ENCODE results near the gene L3MBTL1. TPM values are rescaled to one million over a fixed set of nuclear protein-coding genes. Genes with fewer than 3 reads are reported as not detected.
A peak's percentile ranks its signal among the peaks of the same experiment; 100 is the strongest.

L3MBTL1 gene
- total RNA-seq (10 to 100 TPM; 18.3 to 22.5 TPM), polyA plus RNA-seq (1 to 10 TPM; 1.3 to 1.4 TPM)

- ChIA-PET POLR2A (ENCODE audit: partially characterized antibody) (interaction anchor here (0.9 kb wide), 1 partner anchor 10 kb away, joined by 3 read pairs; no protein-coding TSS in a partner anchor), CTCF (ENCODE audit: partially characterized antibody) (no interaction called here)
- Mint-ChIP-seq H3K27ac (peak within 1 kb of the TSS in 1 of 7 donors; percentile 15), H3K9me3 (no peaks in the 10 kb centered on the region), H3K36me3 (no peaks in the 10 kb centered on the region), H3K27me3 (peaks cover 28 to 29% of the 10 kb centered on the region in 2 donors), H3K4me3 (peak within 1 kb of the TSS; percentile 54 to 79 (median 70)), H3K4me1 (peaks cover 0 to 9% (median 2%) of the 10 kb centered on the region in 4 donors)
- Histone ChIP-seq H3K27ac (ENCODE audit: low read depth, low read length) (no peak within 1 kb of the TSS), H3K9me3 (ENCODE audit: control insufficient read depth in 1 of 2, low read length in 2 of 2) (no peaks in the 10 kb centered on the region), H3K4me1 (ENCODE audit: insufficient read depth, low read length) (peaks cover 11% of the 10 kb centered on the region), H3K36me3 (ENCODE audit: insufficient read depth, low read length) (no peaks in the 10 kb centered on the region), H3K27me3 (ENCODE audit: insufficient read depth, low read length) (peaks cover 18% of the 10 kb centered on the region), H3K4me3 (ENCODE audit: low read length in 2 of 2) (peak within 1 kb of the TSS in 1 of 2 donors; percentile 16)
- no peak for DNase-seq
- intact Hi-C loops (cut with micrococcal nuclease): no loop called here
These were observed at the start of gene L3MBTL1 for GRCh38 chr20:43507150-43508080. L3MBTL1 (plus strand) TSS chr20:43507697; CDS start chr20:43513504, 5,807 bp downstream.

- Mint-ChIP-seq H3K27me3 (peaks cover 4% of the 10 kb centered on the region in 2 donors), H3K4me1 (peaks cover 25 to 56% (median 31%) of the 10 kb centered on the region in 4 donors), H3K9me3 (no peaks in the 10 kb centered on the region), H3K4me3 (peak overlapping the region; percentile 85 to 97 (median 92)), H3K27ac (peak overlapping the region; percentile 87 to 99 (median 91)), H3K36me3 (peaks cover 36 to 51% of the 10 kb centered on the region in 2 donors)
- DNase-seq: peak in 1 of 5 donors; percentile 62
- Histone ChIP-seq H3K4me1 (ENCODE audit: insufficient read depth, low read length) (peaks cover 36% of the 10 kb centered on the region), H3K27ac (ENCODE audit: low read depth, low read length) (peak overlapping the region; percentile 100), H3K36me3 (ENCODE audit: insufficient read depth, low read length) (peaks cover 42% of the 10 kb centered on the region), H3K27me3 (ENCODE audit: insufficient read depth, low read length) (no peaks in the 10 kb centered on the region), H3K9me3 (ENCODE audit: control insufficient read depth in 1 of 2, low read length in 2 of 2) (no peaks in the 10 kb centered on the region), H3K4me3 (ENCODE audit: low read length in 2 of 2) (peak overlapping the region; percentile 52 to 74)
- POLR2A ChIA-PET (ENCODE audit: partially characterized antibody): interaction anchor here (0.8 to 3.7 kb wide), 8 partner anchors 8 to 1765 kb away, joined by 3 to 29 read pairs (median 10); partner anchors contain the start of gene IFT52
- CTCF ChIA-PET (ENCODE audit: partially characterized antibody): interaction anchor here (0.8 to 2.7 kb wide), 3 partner anchors 9 to 56 kb away, joined by 3 to 10 read pairs (median 7); no protein-coding TSS in a partner anchor
- intact Hi-C loops (cut with micrococcal nuclease): loop anchor here (5.0 kb wide), 2 partner anchors 1429 to 1841 kb away; partner anchors contain the start of genes CHD6 and YWHAB
These were observed 49.0 kb upstream of the L3MBTL1 start for GRCh38 chr20:43458422-43458924.

- POLR2A ChIA-PET (ENCODE audit: partially characterized antibody): interaction anchor here (1.2 to 2.8 kb wide), 2 partner anchors 125 to 132 kb away, joined by 3 to 29 read pairs; partner anchors contain the start of gene IFT52
- Mint-ChIP-seq H3K27me3 (peaks cover under 1 to 2% of the 10 kb centered on the region in 2 donors), H3K4me1 (peaks cover 28 to 62% (median 35%) of the 10 kb centered on the region in 4 donors), H3K4me3 (peak overlapping the region; percentile 81 to 89 (median 84)), H3K27ac (peak overlapping the region; percentile 80 to 93 (median 88)), H3K36me3 (peaks cover 44 to 59% of the 10 kb centered on the region in 2 donors), H3K9me3 (no peaks in the 10 kb centered on the region)
- CTCF ChIA-PET (ENCODE audit: partially characterized antibody): no interaction called here
- peak overlapping the region; percentile 20 to 59 for H3K4me3 ChIP-seq (ENCODE audit: low read length in 2 of 2)
- H3K4me1 ChIP-seq (ENCODE audit: insufficient read depth, low read length): peaks cover 36% of the 10 kb centered on the region
- H3K27me3 ChIP-seq (ENCODE audit: insufficient read depth, low read length): no peaks in the 10 kb centered on the region
- peaks cover 50% of the 10 kb centered on the region for H3K36me3 ChIP-seq (ENCODE audit: insufficient read depth, low read length)
- intact Hi-C loops (cut with micrococcal nuclease): loop anchor here (5.0 kb wide), 2 partner anchors 1428 to 1842 kb away; partner anchors contain the start of genes CHD6 and YWHAB
- H3K9me3 ChIP-seq (ENCODE audit: control insufficient read depth in 1 of 2, low read length in 2 of 2): no peaks in the 10 kb centered on the region
- DNase-seq: peak in 2 of 5 donors; percentile 15 to 49
- H3K27ac ChIP-seq (ENCODE audit: low read depth, low read length): peak overlapping the region; percentile 100
These were observed 48.2 kb upstream of the L3MBTL1 start for GRCh38 chr20:43459022-43459942.

GRCh38 chr20:43460172-43460829 lies 47.2 kb upstream of the L3MBTL1 start:
- POLR2A ChIA-PET (ENCODE audit: partially characterized antibody): no interaction called here
- CTCF ChIA-PET (ENCODE audit: partially characterized antibody): no interaction called here
- DNase-seq: no peak
- H3K9me3 ChIP-seq (ENCODE audit: control insufficient read depth in 1 of 2, low read length in 2 of 2): no peaks in the 10 kb centered on the region
- intact Hi-C loops (cut with micrococcal nuclease): no loop called here
- H3K27ac ChIP-seq (ENCODE audit: low read depth, low read length): no peak overlapping the region
- H3K27me3 ChIP-seq (ENCODE audit: insufficient read depth, low read length): no peaks in the 10 kb centered on the region
- peaks cover 36% of the 10 kb centered on the region for H3K4me1 ChIP-seq (ENCODE audit: insufficient read depth, low read length)
- Mint-ChIP-seq H3K27ac (peak overlapping the region in 4 of 7 donors; percentile 36 to 93 (median 82)), H3K4me1 (peaks cover 31 to 65% (median 36%) of the 10 kb centered on the region in 4 donors), H3K27me3 (peaks cover 0 to under 1% of the 10 kb centered on the region in 2 donors), H3K36me3 (peaks cover 51 to 69% of the 10 kb centered on the region in 2 donors), H3K4me3 (peak overlapping the region in 6 of 8 donors; percentile 2 to 63 (median 46)), H3K9me3 (no peaks in the 10 kb centered on the region)
- peaks cover 55% of the 10 kb centered on the region for H3K36me3 ChIP-seq (ENCODE audit: insufficient read depth, low read length)
- H3K4me3 ChIP-seq (ENCODE audit: low read length in 2 of 2): no peak overlapping the region

- POLR2A ChIA-PET (ENCODE audit: partially characterized antibody): no interaction called here
- Mint-ChIP-seq H3K27me3 (no peaks in the 10 kb centered on the region), H3K4me3 (peak overlapping the region in 5 of 8 donors; percentile 2 to 74 (median 63)), H3K9me3 (no peaks in the 10 kb centered on the region), H3K36me3 (peaks cover 55 to 74% of the 10 kb centered on the region in 2 donors), H3K4me1 (peaks cover 31 to 65% (median 36%) of the 10 kb centered on the region in 4 donors), H3K27ac (peak overlapping the region in 3 of 7 donors; percentile 0 to 93 (median 78))
- Histone ChIP-seq H3K4me3 (ENCODE audit: low read length in 2 of 2) (no peak overlapping the region), H3K4me1 (ENCODE audit: insufficient read depth, low read length) (peaks cover 36% of the 10 kb centered on the region), H3K27ac (ENCODE audit: low read depth, low read length) (no peak overlapping the region), H3K9me3 (ENCODE audit: control insufficient read depth in 1 of 2, low read length in 2 of 2) (no peaks in the 10 kb centered on the region), H3K36me3 (ENCODE audit: insufficient read depth, low read length) (peaks cover 59% of the 10 kb centered on the region), H3K27me3 (ENCODE audit: insufficient read depth, low read length) (no peaks in the 10 kb centered on the region)
- DNase-seq: no peak
- CTCF ChIA-PET (ENCODE audit: partially characterized antibody): no interaction called here
- intact Hi-C loops (cut with micrococcal nuclease): no loop called here
These were observed 46.7 kb upstream of the L3MBTL1 start for GRCh38 chr20:43460830-43461200.

- peaks cover 31% of the 10 kb centered on the region for H3K4me1 ChIP-seq (ENCODE audit: insufficient read depth, low read length)
- peaks cover 66% of the 10 kb centered on the region for H3K36me3 ChIP-seq (ENCODE audit: insufficient read depth, low read length)
- H3K27ac Mint-ChIP-seq: peak overlapping the region in 2 of 7 donors; percentile 55 to 93
- intact Hi-C loops (cut with micrococcal nuclease): no loop called here
- H3K27me3 Mint-ChIP-seq: no peaks in the 10 kb centered on the region
- no peak for DNase-seq
- no peak overlapping the region for H3K4me3 ChIP-seq (ENCODE audit: low read length in 2 of 2)
- no peaks in the 10 kb centered on the region for H3K9me3 Mint-ChIP-seq
- ChIA-PET POLR2A (ENCODE audit: partially characterized antibody) (no interaction called here), CTCF (ENCODE audit: partially characterized antibody) (no interaction called here)
- H3K4me3 Mint-ChIP-seq: peak overlapping the region in 1 of 8 donors; percentile 13
- peaks cover 33 to 59% (median 35%) of the 10 kb centered on the region in 4 donors for H3K4me1 Mint-ChIP-seq
- no peaks in the 10 kb centered on the region for H3K27me3 ChIP-seq (ENCODE audit: insufficient read depth, low read length)
- H3K9me3 ChIP-seq (ENCODE audit: control insufficient read depth in 1 of 2, low read length in 2 of 2): no peaks in the 10 kb centered on the region
- H3K36me3 Mint-ChIP-seq: peaks cover 65 to 83% of the 10 kb centered on the region in 2 donors
- no peak overlapping the region for H3K27ac ChIP-seq (ENCODE audit: low read depth, low read length)
These were observed 45.4 kb upstream of the L3MBTL1 start for GRCh38 chr20:43461894-43462659.
